Mesenchymal stem cell (in vitro differentiated cells and primary cell): ENCODE measurements around the gene MCRS1. TPM values are rescaled to one million over a fixed set of nuclear protein-coding genes. Genes with fewer than 3 reads are reported as not detected.
A peak's percentile ranks its signal among the peaks of the same experiment; 100 is the strongest.

Source experiments
- DNase-seq: peaks from one replicate; pipeline ENCODE4 v3.0.0-alpha.2; 2013
- H2AFZ ChIP-seq: one replicate; pipeline ENCODE4 v1.6.1; 2013; ENCODE audit warnings: low read depth, mild to moderate bottlenecking, control low read depth, inconsistent platforms, low read length, moderate library complexity
- H2AK5ac ChIP-seq: 2 replicates; pipeline ENCODE4 v1.6.1; 2013; ENCODE audit warnings: low read length, moderate library complexity, mild to moderate bottlenecking, inconsistent platforms; ENCODE audit not compliant: severe bottlenecking
- H2BK120ac ChIP-seq: one replicate; pipeline ENCODE4 v1.6.1; 2013; ENCODE audit warnings: low read depth, mild to moderate bottlenecking, inconsistent platforms, low read length, moderate library complexity
- H2BK12ac ChIP-seq, 2 experiments: one replicate each; pipeline ENCODE4 v1.6.1; 2013; ENCODE audit warnings: inconsistent platforms in 2 of 2, low read length in 2 of 2, mild to moderate bottlenecking in 2 of 2, moderate library complexity in 2 of 2, control low read depth in 1 of 2
- H2BK15ac ChIP-seq: one replicate; pipeline ENCODE4 v1.6.1; 2013; ENCODE audit warnings: mild to moderate bottlenecking, low read depth, inconsistent platforms; ENCODE audit not compliant: poor library complexity, severe bottlenecking
- H2BK5ac ChIP-seq: 2 replicates; pipeline ENCODE4 v1.6.1; 2013; ENCODE audit warnings: low read depth, mild to moderate bottlenecking, low read length, control low read depth, inconsistent platforms; ENCODE audit not compliant: poor library complexity, severe bottlenecking
- H3K14ac ChIP-seq, 2 experiments: one replicate each; pipeline ENCODE4 v1.6.1; 2013; ENCODE audit warnings: inconsistent platforms in 2 of 2, low read length in 2 of 2, control low read depth in 1 of 2, mild to moderate bottlenecking in 1 of 2, moderate library complexity in 1 of 2
- H3K18ac ChIP-seq, 2 experiments: one replicate each; pipeline ENCODE4 v1.6.1; 2013; ENCODE audit warnings: inconsistent platforms in 2 of 2, low read length in 2 of 2, control low read depth in 1 of 2, low read depth in 1 of 2, mild to moderate bottlenecking in 1 of 2
- H3K23ac ChIP-seq, 2 experiments: one replicate each; pipeline ENCODE4 v1.6.1; 2013; ENCODE audit warnings: inconsistent platforms in 2 of 2, low read length in 2 of 2, mild to moderate bottlenecking in 2 of 2, moderate library complexity in 2 of 2, control low read depth in 1 of 2
- H3K27ac ChIP-seq: 2 replicates; pipeline ENCODE4 v1.5.1; 2013; ENCODE audit warnings: mild to moderate bottlenecking, moderate library complexity, low read length, control low read depth, inconsistent platforms; ENCODE audit not compliant: poor library complexity, severe bottlenecking
- H3K27me3 ChIP-seq, 2 experiments: 2 replicates each; pipeline versions ENCODE4 v1.6.1 to v1.7.0; 2013; ENCODE audit warnings: low read length in 2 of 2, mild to moderate bottlenecking in 2 of 2, moderate library complexity in 2 of 2, control low read depth in 1 of 2, inconsistent platforms in 1 of 2; ENCODE audit not compliant: control insufficient read depth in 1 of 2, insufficient read depth in 1 of 2
- H3K36me3 ChIP-seq, 2 experiments: 2 replicates each; pipeline versions ENCODE4 v1.6.1 to v1.7.0; 2013; ENCODE audit warnings: low read length in 2 of 2, control low read depth in 1 of 2, inconsistent platforms in 1 of 2, low read depth in 1 of 2, mild to moderate bottlenecking in 1 of 2; ENCODE audit not compliant: insufficient read depth in 2 of 2, control insufficient read depth in 1 of 2
- H3K4ac ChIP-seq, 2 experiments: one replicate each; pipeline ENCODE4 v1.6.1; 2013; ENCODE audit warnings: inconsistent platforms in 2 of 2, low read length in 2 of 2, mild to moderate bottlenecking in 2 of 2, moderate library complexity in 2 of 2, control low read depth in 1 of 2, low read depth in 1 of 2
- H3K4me1 ChIP-seq: 2 replicates; pipeline ENCODE4 v1.6.1; 2013; ENCODE audit warnings: low read depth, low read length, control low read depth; ENCODE audit not compliant: control insufficient read depth, insufficient read depth
- H3K4me2 ChIP-seq: 2 replicates; pipeline ENCODE4 v1.6.1; 2013; ENCODE audit warnings: low read length, mild to moderate bottlenecking, inconsistent platforms; ENCODE audit not compliant: poor library complexity, severe bottlenecking
- H3K4me3 ChIP-seq, 2 experiments: 2 replicates each; pipeline versions ENCODE4 v1.5.1 to v1.7.0; 2013; ENCODE audit warnings: low read length in 2 of 2, mild to moderate bottlenecking in 2 of 2, control low read depth in 1 of 2, low read depth in 1 of 2; ENCODE audit not compliant: insufficient read depth in 1 of 2
- H3K79me1 ChIP-seq: replicated peaks from 2 replicates; pipeline ENCODE4 v1.6.1; 2013; ENCODE audit warnings: mild to moderate bottlenecking, control low read depth, low read length, inconsistent platforms; ENCODE audit not compliant: poor library complexity, severe bottlenecking
- H3K9ac ChIP-seq: 2 replicates; pipeline ENCODE4 v1.7.0; 2013; ENCODE audit warnings: mild to moderate bottlenecking, low read length, moderate library complexity
- H3K9me3 ChIP-seq: 2 replicates; pipeline ENCODE4 v1.7.0; 2013; ENCODE audit warnings: mild to moderate bottlenecking, low read length; ENCODE audit not compliant: control insufficient read depth
- H4K8ac ChIP-seq: one replicate; pipeline ENCODE4 v1.6.1; 2013; ENCODE audit warnings: inconsistent platforms, mild to moderate bottlenecking, low read length, moderate library complexity
- H4K91ac ChIP-seq: one replicate; pipeline ENCODE4 v1.6.1; 2013; ENCODE audit warnings: mild to moderate bottlenecking, low read length, inconsistent platforms
- WGBS: methylation state at CpG from one replicate; pipeline ENCODE4 v1.1.7; 2013; ENCODE audit warnings: mixed read lengths; 5-methylcytosine and 5-hydroxymethylcytosine counted together
- polyA plus RNA-seq, 2 experiments: library from polyadenylated mRNA; stranded (reverse); fragments of 200-250 nt; gene quantifications; one replicate each; pipeline ENCODE4 v1.2.3, GENCODE V29; 2013

The MCRS1 gene, protein sequence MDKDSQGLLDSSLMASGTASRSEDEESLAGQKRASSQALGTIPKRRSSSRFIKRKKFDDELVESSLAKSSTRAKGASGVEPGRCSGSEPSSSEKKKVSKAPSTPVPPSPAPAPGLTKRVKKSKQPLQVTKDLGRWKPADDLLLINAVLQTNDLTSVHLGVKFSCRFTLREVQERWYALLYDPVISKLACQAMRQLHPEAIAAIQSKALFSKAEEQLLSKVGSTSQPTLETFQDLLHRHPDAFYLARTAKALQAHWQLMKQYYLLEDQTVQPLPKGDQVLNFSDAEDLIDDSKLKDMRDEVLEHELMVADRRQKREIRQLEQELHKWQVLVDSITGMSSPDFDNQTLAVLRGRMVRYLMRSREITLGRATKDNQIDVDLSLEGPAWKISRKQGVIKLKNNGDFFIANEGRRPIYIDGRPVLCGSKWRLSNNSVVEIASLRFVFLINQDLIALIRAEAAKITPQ
- 38.7 TPM for polyA plus RNA-seq (2013, experiment 1 of 2)
- polyA plus RNA-seq (2013, experiment 2 of 2), result 39.8 TPM

- WGBS, result under 1% methylated on average over 52 of the region's 54 CpGs
- Histone ChIP-seq H4K8ac (peak within 1 kb of the TSS; percentile 91), H3K4ac (peak within 1 kb of the TSS; percentile 85 to 90), H3K9me3 (no peaks in the 10 kb centered on the region), H2BK15ac (no peak within 1 kb of the TSS), H3K4me3 (peak within 1 kb of the TSS; percentile 85 to 97), H3K9ac (peak within 1 kb of the TSS; percentile 97), H3K18ac (peak within 1 kb of the TSS; percentile 96 to 97), H3K4me2 (peak within 1 kb of the TSS; percentile 96), H3K23ac (peak within 1 kb of the TSS in 1 of 2 experiments; percentile 61), H2AFZ (peak within 1 kb of the TSS; percentile 92), H3K4me1 (peaks cover 11% of the 10 kb centered on the region), H2BK120ac (no peak within 1 kb of the TSS), H2AK5ac (no peak within 1 kb of the TSS), H3K79me1 (peaks cover 43% of the 10 kb centered on the region), H3K14ac (peak within 1 kb of the TSS in 1 of 2 experiments; percentile 91), H3K36me3 (peaks cover 35 to 36% of the 10 kb centered on the region in 2 experiments), H3K27me3 (no peaks in the 10 kb centered on the region), H2BK5ac (peak within 1 kb of the TSS; percentile 95), H4K91ac (peak within 1 kb of the TSS; percentile 74), H3K27ac (peak within 1 kb of the TSS; percentile 92), H2BK12ac (peak within 1 kb of the TSS in 1 of 2 experiments; percentile 28)
- peak; percentile 94 for DNase-seq
Measured at GRCh38 chr12:49567611-49568441, at the start of gene MCRS1. TSS of gene MCRS1 (minus strand) at chr12:49568142. CDS start at chr12:49566731, 1,411 bp downstream.

DNA sequence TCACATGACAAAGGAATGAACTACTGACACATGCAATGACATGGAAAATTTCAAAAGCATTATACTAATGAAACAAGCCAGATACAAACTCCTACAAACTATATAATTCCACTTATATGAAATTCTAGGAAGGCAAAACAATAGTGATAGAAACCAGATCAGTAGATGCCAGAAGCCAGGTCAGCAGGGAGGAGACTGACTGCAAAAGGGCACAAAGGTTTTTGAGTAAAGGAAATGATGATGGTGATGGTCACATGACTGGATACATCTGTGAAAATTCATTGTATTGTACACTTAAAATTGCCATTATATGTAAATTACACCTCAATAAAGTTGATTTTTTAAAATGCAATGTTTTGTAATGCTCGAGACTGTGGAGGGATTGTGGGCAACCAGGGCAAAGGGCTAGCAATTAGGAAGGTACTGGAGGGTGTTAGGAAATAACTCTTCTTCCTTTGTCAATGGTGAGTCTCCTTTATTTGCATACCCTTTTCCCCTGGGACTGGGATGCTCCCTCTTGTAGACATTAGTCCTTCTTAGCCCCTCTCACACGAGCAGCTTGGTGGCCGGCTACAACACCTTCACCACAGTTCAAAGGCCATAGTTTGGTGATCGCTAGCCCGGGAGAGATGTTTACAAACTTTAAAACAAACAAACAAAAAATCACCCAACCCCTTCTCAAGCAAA, 48.7 kb upstream of the MCRS1 start:
- Histone ChIP-seq H4K8ac (no peak overlapping the region), H3K36me3 (no peaks in the 10 kb centered on the region), H2AFZ (no peak overlapping the region), H2BK12ac (no peak overlapping the region), H3K27ac (no peak overlapping the region), H3K23ac (no peak overlapping the region), H2BK5ac (no peak overlapping the region), H2BK120ac (no peak overlapping the region), H4K91ac (no peak overlapping the region), H2BK15ac (no peak overlapping the region), H3K4me2 (no peak overlapping the region), H3K9ac (no peak overlapping the region), H3K4ac (no peak overlapping the region), H3K18ac (no peak overlapping the region), H2AK5ac (no peak overlapping the region), H3K79me1 (no peaks in the 10 kb centered on the region), H3K4me1 (peaks cover 1% of the 10 kb centered on the region), H3K14ac (no peak overlapping the region), H3K4me3 (peak overlapping the region in 1 of 2 experiments; percentile 29), H3K27me3 (peaks cover 6 to 10% of the 10 kb centered on the region in 2 experiments), H3K9me3 (peaks cover 12% of the 10 kb centered on the region)
- 78% methylated on average over 5 of the region's 5 CpGs for WGBS
- peak; percentile 18 for DNase-seq

- H3K27me3 ChIP-seq, result peaks cover 6 to 10% of the 10 kb centered on the region in 2 experiments
- H2AK5ac ChIP-seq, result no peak overlapping the region
- peaks cover 12% of the 10 kb centered on the region for H3K9me3 ChIP-seq
- H3K4me3 ChIP-seq, result no peak overlapping the region
- no peaks in the 10 kb centered on the region for H3K36me3 ChIP-seq
- H3K18ac ChIP-seq, result no peak overlapping the region
- H3K27ac ChIP-seq, result no peak overlapping the region
- no peak overlapping the region for H3K23ac ChIP-seq
- H2BK5ac ChIP-seq, result no peak overlapping the region
- H2BK120ac ChIP-seq, result no peak overlapping the region
- no peak overlapping the region for H3K9ac ChIP-seq
- no peaks in the 10 kb centered on the region for H3K4me1 ChIP-seq
- no peak overlapping the region for H3K4ac ChIP-seq
- DNase-seq, result peak; percentile 63
- no peak overlapping the region for H4K91ac ChIP-seq
- H3K79me1 ChIP-seq, result no peaks in the 10 kb centered on the region
- no peak overlapping the region for H2BK15ac ChIP-seq
- no peak overlapping the region for H3K4me2 ChIP-seq
- H3K14ac ChIP-seq, result no peak overlapping the region
- no peak overlapping the region for H2AFZ ChIP-seq
- no peak overlapping the region for H4K8ac ChIP-seq
- 96% methylated on average over 5 of the region's 7 CpGs for WGBS
- H2BK12ac ChIP-seq, result no peak overlapping the region
Measured at GRCh38 chr12:49615725-49616124, 47.8 kb upstream of the MCRS1 start.
